IMR-90 (cell line): ENCODE data around the gene CFAP73.

Experiments used
- BHLHE40 ChIP-seq: fragments of 150-350 bp; IDR thresholded peaks from 2 replicates; pipeline ENCODE4 v1.6.1; 2016; ENCODE audit warnings: mild to moderate bottlenecking, low read depth, low read length
- CEBPB ChIP-seq: IDR thresholded peaks from 2 replicates; pipeline ENCODE4 v1.6.1; 2012; ENCODE audit warnings: low read depth, low read length, improper control_type of control experiment
- FOS ChIP-seq: fragments of 150-350 bp; IDR thresholded peaks from 2 replicates; pipeline ENCODE4 v1.6.1; 2016; ENCODE audit warnings: low read depth, low read length
- MAFK ChIP-seq: IDR thresholded peaks from 2 replicates; pipeline ENCODE4 v1.6.1; 2012; ENCODE audit warnings: low read depth, low read length, improper control_type of control experiment
- MXI1 ChIP-seq: IDR thresholded peaks from 2 replicates; pipeline ENCODE4 v1.6.1; 2012; ENCODE audit warnings: low read depth, mild to moderate bottlenecking, low read length, moderate library complexity, borderline replicate concordance
- POLR2A ChIP-seq: IDR thresholded peaks from 2 replicates; pipeline ENCODE4 v1.6.1; 2012; ENCODE audit warnings: mild to moderate bottlenecking, low read depth, low read length
- RAD21 ChIP-seq: IDR thresholded peaks from 2 replicates; pipeline ENCODE4 v1.6.1; 2012; ENCODE audit warnings: low read length, improper control_type of control experiment
- TF ChIP-seq, protein P1 (sequence below): conservative IDR thresholded peaks from 2 replicates; pipeline ENCODE4 v1.5.1; 2012; ENCODE audit warnings: mild to moderate bottlenecking, low read depth, low read length, improper control_type of control experiment
- TF ChIP-seq, protein P2 (sequence below): fragments of 150-350 bp; IDR thresholded peaks from 2 replicates; pipeline ENCODE4 v1.6.1; 2016; ENCODE audit warnings: low read depth, mild to moderate bottlenecking, low read length, moderate library complexity, borderline replicate concordance
- TF ChIP-seq, protein P3 (sequence below): fragments of 150-350 bp; IDR thresholded peaks from 2 replicates; pipeline ENCODE4 v1.6.1; 2017; ENCODE audit warnings: mild to moderate bottlenecking, antibody characterized with exemption, low read length, low read depth

DNA sequence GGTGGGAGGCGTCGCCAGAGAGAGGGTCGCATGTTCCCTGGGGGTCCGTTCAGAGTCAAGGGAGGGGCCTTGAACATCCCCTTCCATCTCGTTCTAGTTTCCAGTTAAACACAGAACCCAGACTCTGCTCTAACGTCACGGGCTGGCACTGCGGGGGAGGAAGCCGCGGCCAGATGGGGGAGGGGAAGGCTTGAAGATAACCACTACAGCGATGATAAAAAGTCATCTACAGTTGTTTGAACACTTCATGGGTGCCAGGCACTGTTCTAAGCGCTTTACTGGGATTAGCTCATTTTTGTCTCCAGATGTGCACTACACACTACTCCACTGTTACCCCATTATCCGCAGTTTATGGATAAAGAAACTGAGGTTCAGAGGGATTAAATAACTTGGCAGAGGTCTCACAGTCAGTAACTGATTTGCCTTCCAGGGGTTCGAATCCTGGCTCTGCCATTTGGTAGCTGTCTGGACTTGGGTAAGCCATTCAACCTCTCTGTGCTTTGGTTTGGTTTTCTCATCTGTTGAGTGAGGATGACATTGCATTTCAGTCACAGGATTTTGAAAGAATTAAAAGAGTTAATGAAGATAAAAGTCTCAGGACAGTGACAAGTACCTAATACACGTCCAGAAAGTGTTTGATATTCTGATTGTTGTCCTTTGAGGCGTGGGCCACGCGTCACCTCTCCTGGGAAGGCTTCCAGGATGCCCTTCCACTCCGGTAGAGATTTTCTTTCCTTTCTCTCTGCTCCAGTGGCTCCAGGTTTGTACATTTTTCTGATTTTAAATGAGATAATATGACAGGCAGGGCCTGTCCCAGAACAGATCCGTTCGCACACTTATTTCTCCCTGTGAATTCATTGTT is 13.2 kb upstream of the CFAP73 start:
- TF ChIP-seq, protein P1, sequence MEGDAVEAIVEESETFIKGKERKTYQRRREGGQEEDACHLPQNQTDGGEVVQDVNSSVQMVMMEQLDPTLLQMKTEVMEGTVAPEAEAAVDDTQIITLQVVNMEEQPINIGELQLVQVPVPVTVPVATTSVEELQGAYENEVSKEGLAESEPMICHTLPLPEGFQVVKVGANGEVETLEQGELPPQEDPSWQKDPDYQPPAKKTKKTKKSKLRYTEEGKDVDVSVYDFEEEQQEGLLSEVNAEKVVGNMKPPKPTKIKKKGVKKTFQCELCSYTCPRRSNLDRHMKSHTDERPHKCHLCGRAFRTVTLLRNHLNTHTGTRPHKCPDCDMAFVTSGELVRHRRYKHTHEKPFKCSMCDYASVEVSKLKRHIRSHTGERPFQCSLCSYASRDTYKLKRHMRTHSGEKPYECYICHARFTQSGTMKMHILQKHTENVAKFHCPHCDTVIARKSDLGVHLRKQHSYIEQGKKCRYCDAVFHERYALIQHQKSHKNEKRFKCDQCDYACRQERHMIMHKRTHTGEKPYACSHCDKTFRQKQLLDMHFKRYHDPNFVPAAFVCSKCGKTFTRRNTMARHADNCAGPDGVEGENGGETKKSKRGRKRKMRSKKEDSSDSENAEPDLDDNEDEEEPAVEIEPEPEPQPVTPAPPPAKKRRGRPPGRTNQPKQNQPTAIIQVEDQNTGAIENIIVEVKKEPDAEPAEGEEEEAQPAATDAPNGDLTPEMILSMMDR, result no peak
- TF ChIP-seq POLR2A (no peak), CEBPB (no peak), BHLHE40 (no peak), MAFK (no peak), MXI1 (no peak), RAD21 (no peak), FOS (no peak)
- TF ChIP-seq, protein P2, sequence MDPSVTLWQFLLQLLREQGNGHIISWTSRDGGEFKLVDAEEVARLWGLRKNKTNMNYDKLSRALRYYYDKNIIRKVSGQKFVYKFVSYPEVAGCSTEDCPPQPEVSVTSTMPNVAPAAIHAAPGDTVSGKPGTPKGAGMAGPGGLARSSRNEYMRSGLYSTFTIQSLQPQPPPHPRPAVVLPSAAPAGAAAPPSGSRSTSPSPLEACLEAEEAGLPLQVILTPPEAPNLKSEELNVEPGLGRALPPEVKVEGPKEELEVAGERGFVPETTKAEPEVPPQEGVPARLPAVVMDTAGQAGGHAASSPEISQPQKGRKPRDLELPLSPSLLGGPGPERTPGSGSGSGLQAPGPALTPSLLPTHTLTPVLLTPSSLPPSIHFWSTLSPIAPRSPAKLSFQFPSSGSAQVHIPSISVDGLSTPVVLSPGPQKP, result no peak
- TF ChIP-seq, protein P3, sequence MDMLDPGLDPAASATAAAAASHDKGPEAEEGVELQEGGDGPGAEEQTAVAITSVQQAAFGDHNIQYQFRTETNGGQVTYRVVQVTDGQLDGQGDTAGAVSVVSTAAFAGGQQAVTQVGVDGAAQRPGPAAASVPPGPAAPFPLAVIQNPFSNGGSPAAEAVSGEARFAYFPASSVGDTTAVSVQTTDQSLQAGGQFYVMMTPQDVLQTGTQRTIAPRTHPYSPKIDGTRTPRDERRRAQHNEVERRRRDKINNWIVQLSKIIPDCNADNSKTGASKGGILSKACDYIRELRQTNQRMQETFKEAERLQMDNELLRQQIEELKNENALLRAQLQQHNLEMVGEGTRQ, result no peak
